Neural cell (in vitro differentiated cells): ENCODE results near the gene STK32B. TPM values are rescaled to one million over a fixed set of nuclear protein-coding genes. Genes with fewer than 3 reads are reported as not detected.

ENCODE experiments used
- H2AFZ ChIP-seq: fragments of 200-600, 300-800 bp; sonication (generic), shearing (Covaris generic); 2 replicates; pipeline ENCODE4 v1.6.0; 2014; ENCODE audit warnings: low read depth, mild to moderate bottlenecking, antibody characterized with exemption, low read length, moderate library complexity
- H3F3A ChIP-seq: fragments of 200-600 bp; shearing (Covaris generic); 2 replicates; pipeline ENCODE4 v1.6.1; 2016; ENCODE audit warnings: mild to moderate bottlenecking, moderate library complexity, mixed read lengths, antibody characterized with exemption, low read length; ENCODE audit not compliant: insufficient read depth, poor library complexity, severe bottlenecking
- H3K27ac ChIP-seq: fragments of 200-600, 300-800 bp; sonication (generic), shearing (Covaris generic); 2 replicates; pipeline ENCODE4 v1.5.1; 2014; ENCODE audit warnings: mild to moderate bottlenecking, low read length, moderate library complexity
- H3K27me3 ChIP-seq: fragments of 300-800, 200-600 bp; sonication (generic), shearing (Covaris generic); 2 replicates; pipeline ENCODE4 v1.6.0; 2014; ENCODE audit warnings: mild to moderate bottlenecking, low read depth, low read length, moderate library complexity; ENCODE audit not compliant: insufficient read depth
- H3K36me3 ChIP-seq: fragments of 300-800, 200-600 bp; sonication (generic), shearing (Covaris generic); 2 replicates; pipeline ENCODE4 v1.5.1; 2014; ENCODE audit warnings: mild to moderate bottlenecking, antibody characterized with exemption, low read length, moderate library complexity; ENCODE audit not compliant: insufficient read depth
- H3K4me2 ChIP-seq: fragments of 300-800, 200-600 bp; sonication (generic), shearing (Covaris generic); 2 replicates; pipeline ENCODE4 v1.6.0; 2014; ENCODE audit warnings: mild to moderate bottlenecking, low read length
- H3K4me3 ChIP-seq: fragments of 300-800, 200-600 bp; sonication (generic), shearing (Covaris generic); 2 replicates; pipeline ENCODE4 v1.5.1; 2014; ENCODE audit warnings: mild to moderate bottlenecking, low read length, moderate library complexity
- H3K79me2 ChIP-seq: fragments of 200-600 bp; shearing (Covaris generic); replicated peaks from 2 replicates; pipeline ENCODE4 v1.6.0; 2014; ENCODE audit warnings: mild to moderate bottlenecking, low read length, moderate library complexity; ENCODE audit not compliant: insufficient read depth
- H3K9ac ChIP-seq: fragments of 300-800, 200-600 bp; sonication (generic), shearing (Covaris generic); 2 replicates; pipeline ENCODE4 v1.6.1; 2016; ENCODE audit warnings: mild to moderate bottlenecking, low read length, mixed read lengths
- H3K9me2 ChIP-seq: fragments of 200-600 bp; shearing (Covaris generic); 2 replicates; pipeline ENCODE4 v1.6.1; 2016; ENCODE audit warnings: mild to moderate bottlenecking, low read length, mixed read lengths; ENCODE audit not compliant: insufficient read depth
- H3K9me3 ChIP-seq: fragments of 200-600, 300-800 bp; sonication (generic), shearing (Covaris generic); 2 replicates; pipeline ENCODE4 v1.6.1; 2016; ENCODE audit warnings: mild to moderate bottlenecking, mixed run types, low read length, moderate library complexity, mixed read lengths
- H4K20me1 ChIP-seq: fragments of 200-600 bp; shearing (Covaris generic); 2 replicates; pipeline ENCODE4 v1.6.1; 2016; ENCODE audit warnings: mild to moderate bottlenecking, mixed run types; ENCODE audit not compliant: insufficient read depth
- CTCF ChIP-seq: fragments of 450-650 bp; IDR thresholded peaks from 2 replicates; pipeline ENCODE4 v1.5.1; 2014; ENCODE audit warnings: antibody characterized with exemption, mild to moderate bottlenecking, moderate library complexity; ENCODE audit not compliant: poor library complexity, severe bottlenecking
- EP300 ChIP-seq: fragments of 450-650 bp; conservative IDR thresholded peaks from 2 replicates; pipeline ENCODE4 v1.6.1; 2014; ENCODE audit warnings: antibody characterized with exemption, mild to moderate bottlenecking, moderate library complexity; ENCODE audit not compliant: poor library complexity, severe bottlenecking
- EZH2 ChIP-seq: fragments of 200-600, 300-800 bp; shearing (Covaris generic), sonication (generic); IDR thresholded peaks from 2 replicates; pipeline ENCODE4 v1.6.1; 2014; ENCODE audit warnings: antibody characterized with exemption, low read length, borderline replicate concordance, mild to moderate bottlenecking; ENCODE audit not compliant: insufficient read depth, poor library complexity, severe bottlenecking
- MXI1 ChIP-seq: fragments of 450-650 bp; conservative IDR thresholded peaks from 2 replicates; pipeline ENCODE4 v1.6.1; 2014; ENCODE audit warnings: antibody characterized with exemption, mild to moderate bottlenecking; ENCODE audit not compliant: poor library complexity, severe bottlenecking
- POLR2AphosphoS5 ChIP-seq: IDR thresholded peaks from 2 replicates; pipeline ENCODE4 v1.6.1; 2012
- RAD21 ChIP-seq: fragments of 450-650 bp; conservative IDR thresholded peaks from 2 replicates; pipeline ENCODE4 v1.6.1; 2014; ENCODE audit warnings: antibody characterized with exemption, mild to moderate bottlenecking, moderate library complexity
- REST ChIP-seq: IDR thresholded peaks from 2 replicates; pipeline ENCODE4 v1.6.1; 2012; ENCODE audit warnings: borderline replicate concordance
- SMC3 ChIP-seq: fragments of 450-650 bp; conservative IDR thresholded peaks from 2 replicates; pipeline ENCODE4 v1.6.1; 2014; ENCODE audit warnings: antibody characterized with exemption, mild to moderate bottlenecking, moderate library complexity; ENCODE audit not compliant: poor library complexity
- TAF1 ChIP-seq: IDR thresholded peaks from 2 replicates; pipeline ENCODE4 v1.6.1; 2012; ENCODE audit warnings: low read depth
- polyA plus RNA-seq: library from polyadenylated mRNA; depleted of rRNA; stranded (reverse); fragments of >200 nt; gene quantifications from 2 replicates; pipeline ENCODE4 v1.2.3, GENCODE V29; 2014

Gene STK32B
- polyA plus RNA-seq, 1 donor from 2014 or later = 42.8 TPM

- TF ChIP-seq EZH2 = no peak
- no peak for TF ChIP-seq TAF1
- TF ChIP-seq MXI1 = no peak
- TF ChIP-seq POLR2AphosphoS5 = no peak
- TF ChIP-seq EP300 = no peak
- no peak for TF ChIP-seq REST
- TF ChIP-seq CTCF = no peak
- TF ChIP-seq SMC3 = no peak
- no peak for TF ChIP-seq RAD21
- no peaks in the 10 kb centered on the region for H3K27me3 ChIP-seq
- H3K27ac ChIP-seq = no peak overlapping the region
- H4K20me1 ChIP-seq = no peaks in the 10 kb centered on the region
- H3K9me2 ChIP-seq = no peaks in the 10 kb centered on the region
- H3K4me2 ChIP-seq = no peak overlapping the region
- no peaks in the 10 kb centered on the region for H3F3A ChIP-seq
- H3K9me3 ChIP-seq = no peaks in the 10 kb centered on the region
- no peak overlapping the region for H3K9ac ChIP-seq
- no peak overlapping the region for H3K4me3 ChIP-seq
- no peaks in the 10 kb centered on the region for H3K36me3 ChIP-seq
- no peaks in the 10 kb centered on the region for H3K79me2 ChIP-seq
- no peak overlapping the region for H2AFZ ChIP-seq
Measured at GRCh38 chr4:5185551-5185950, 134.3 kb downstream of the STK32B start.

- H3K4me3 ChIP-seq = no peak overlapping the region
- H3K27me3 ChIP-seq = no peaks in the 10 kb centered on the region
- H4K20me1 ChIP-seq = no peaks in the 10 kb centered on the region
- TF ChIP-seq EZH2 (no peak), SMC3 (no peak), TAF1 (no peak), CTCF (no peak), MXI1 (no peak), EP300 (no peak), POLR2AphosphoS5 (no peak), REST (no peak), RAD21 (no peak)
- no peaks in the 10 kb centered on the region for H3K36me3 ChIP-seq
- no peak overlapping the region for H2AFZ ChIP-seq
- no peak overlapping the region for H3K4me2 ChIP-seq
- no peak overlapping the region for H3K27ac ChIP-seq
- no peaks in the 10 kb centered on the region for H3K79me2 ChIP-seq
- no peak overlapping the region for H3K9ac ChIP-seq
- no peaks in the 10 kb centered on the region for H3K9me3 ChIP-seq
- no peaks in the 10 kb centered on the region for H3F3A ChIP-seq
- no peaks in the 10 kb centered on the region for H3K9me2 ChIP-seq
Measured at GRCh38 chr4:5186271-5187064, 135.2 kb downstream of the STK32B start.
